Amygdala (tissue), 56 donors: ENCODE measurements around the gene PDC.
"Not testable (repeated sequence)": the region's sequence is repeated elsewhere in the genome, so short reads cannot be mapped to it uniquely, and the experiment has no call there.

Experiments
- DNase-seq, 56 donors: peaks; one replicate each; lab custom pipeline; 2025; lab: John Stamatoyannopoulos, UW

PDC gene

GRCh38 chr1:186404454-186405051 is 56.4 kb downstream of the PDC start:
- DNase-seq, result no peak

- DNase-seq, result no peak
Observed at GRCh38 chr1:186403632-186404031, 57.3 kb downstream of the PDC start.

GRCh38 chr1:186401446-186401845 is 59.5 kb downstream of the PDC start:
- DNase-seq, result not testable (repeated sequence)
